Heart left ventricle (tissue), 16 donors: Measurements from ENCODE around the gene YIF1A. TPM values are rescaled to one million over a fixed set of nuclear protein-coding genes. Genes with fewer than 3 reads are reported as not detected.
A peak's percentile ranks its signal among the peaks of the same experiment; 100 is the strongest.

Source experiments
- ATAC-seq, 4 donors: fragments of 200-7000 bp; cut with Tn5 transposase; one replicate each; pipeline ENCODE4 v1.9.1; 2020 to 2022; ENCODE audit warnings: moderate library complexity in 4 of 4, mild to moderate bottlenecking in 3 of 4, moderate number of reproducible peaks in 1 of 4
- DNase-seq, 5 donors: peaks; one replicate each; pipeline ENCODE4 v3.0.0-alpha.2; 2020
- H3K27ac ChIP-seq, 12 donors: fragments of 200-600 bp; sonication (generic) in 4 of 12; one replicate each; pipeline versions ENCODE4 v1.5.0 to v1.8.0; 2016 to 2022; ENCODE audit warnings: mild to moderate bottlenecking in 2 of 12
- H3K27me3 ChIP-seq, 9 donors: fragments of 200-600 bp; sonication (generic) in 2 of 9; one replicate each; pipeline versions ENCODE4 v1.5.1 to v1.8.0; 2016 to 2022; ENCODE audit warnings: mild to moderate bottlenecking in 3 of 9
- H3K36me3 ChIP-seq, 9 donors: fragments of 200-600 bp; sonication (generic) in 2 of 9; one replicate each; pipeline versions ENCODE4 v1.5.0 to v1.8.0; 2018 to 2022; ENCODE audit warnings: mild to moderate bottlenecking in 2 of 9
- H3K4me1 ChIP-seq, 12 donors: fragments of 200-600 bp; sonication (generic) in 4 of 12; one replicate each; pipeline versions ENCODE4 v1.5.0 to v1.8.0; 2016 to 2022; ENCODE audit warnings: mild to moderate bottlenecking in 3 of 12
- H3K4me3 ChIP-seq, 12 donors: fragments of 200-600 bp; sonication (generic) in 4 of 12; one replicate each; pipeline versions ENCODE4 v1.5.0 to v1.8.0; 2017 to 2022; ENCODE audit warnings: mild to moderate bottlenecking in 9 of 12, moderate library complexity in 4 of 12
- H3K9me3 ChIP-seq, 12 donors: fragments of 200-600 bp; sonication (generic) in 4 of 12; one replicate each; pipeline versions ENCODE4 v1.5.0 to v1.8.0; 2016 to 2022; ENCODE audit warnings: mild to moderate bottlenecking in 1 of 12
- CTCF ChIP-seq, 12 donors: fragments of 200-600 bp; sonication (generic) in 4 of 12; IDR thresholded peaks; one replicate each; pipeline versions ENCODE4 v1.5.0 to v1.8.0; 2018 to 2022; ENCODE audit warnings: antibody characterized with exemption in 12 of 12, mild to moderate bottlenecking in 5 of 12
- POLR2A ChIP-seq, 2 donors: fragments of 450-650 bp; IDR thresholded peaks; one replicate each; pipeline ENCODE4 v1.6.1; 2017; ENCODE audit warnings: antibody characterized with exemption in 2 of 2, mild to moderate bottlenecking in 2 of 2, moderate library complexity in 2 of 2
- WGBS, 4 donors: extraction: QIAGEN DNeasy Blood & Tissue Kit in 2 of 4; methylation state at CpG; one replicate each; pipeline versions ENCODE4 v1.1.5 to v1.1.7; 2013 to 2018; 5-methylcytosine and 5-hydroxymethylcytosine counted together
- intact Hi-C, 10 donors: fragments of 100-400 bp; cut with DNase I; formaldehyde crosslinking; loops; one replicate each; pipeline versions ENCODE4 v1.11.1 to v1.14.2; 2022
- polyA plus RNA-seq, 2 donors: library from polyadenylated mRNA; stranded (reverse); fragments of 200-250 nt; gene quantifications; one replicate each; pipeline ENCODE4 v1.2.3, GENCODE V29; 2013
- total RNA-seq, 9 donors: library from RNA; depleted of rRNA in 2 of 9; stranded (reverse); fragments of >200 nt in 2 of 9; fragmentation: NEBNext Ultra II Directional in 3 of 9; extraction: Animal tissue kit (Norgen Biotek cat#: 25700) in 3 of 9; gene quantifications; one replicate each; pipeline versions ENCODE4 v1.1.0 to v1.2.4, GENCODE V29; 2016 to 2023
- donor health status: ischemic (EF 13 %, LVEDD 7.1; RV severe dilation, severe dysfunction).
- donor health status: healthy with polysubstance abuse.
- donor health status: DM: no; HTN: yes; CAD: no.
- donor health status: DM: no; HTN: no; CAD: no.
- donor health status: ischemic (EF 25% LVEDD 6.9; RV normal size, moderate dysfunction).
- donor health status: ischemic (EF 25% LVEDD 5.7; RV mildly dilated, moderate dysfunction).
- donor health status: healthy.
- donor health status: DM: yes; HTN: yes; CAD: no.
- donor health status: ischemic (EF 35%, LVEDD 5.7; RV mildly dilated, moderate dysfunction).
- donor health status: nonischemic (EF 11% LVEDD 7.7; RV severe dilation, severe dysfunction).
- donor health status: DM: yes; HTN: yes; CAD: no.
- donor health status: PGD.
- donor health status: ischemic (EF 29% LVEDD 5.4; RV normal size, mild dysfunction).
- donor health status: nonischemic (EF 23%, LVEDD 6.1; RV moderate dilation, normal function).

Gene YIF1A
- total and polyA plus RNA-seq, 11 donors, result 41.6 to 136 (median 65.3) TPM

DNA sequence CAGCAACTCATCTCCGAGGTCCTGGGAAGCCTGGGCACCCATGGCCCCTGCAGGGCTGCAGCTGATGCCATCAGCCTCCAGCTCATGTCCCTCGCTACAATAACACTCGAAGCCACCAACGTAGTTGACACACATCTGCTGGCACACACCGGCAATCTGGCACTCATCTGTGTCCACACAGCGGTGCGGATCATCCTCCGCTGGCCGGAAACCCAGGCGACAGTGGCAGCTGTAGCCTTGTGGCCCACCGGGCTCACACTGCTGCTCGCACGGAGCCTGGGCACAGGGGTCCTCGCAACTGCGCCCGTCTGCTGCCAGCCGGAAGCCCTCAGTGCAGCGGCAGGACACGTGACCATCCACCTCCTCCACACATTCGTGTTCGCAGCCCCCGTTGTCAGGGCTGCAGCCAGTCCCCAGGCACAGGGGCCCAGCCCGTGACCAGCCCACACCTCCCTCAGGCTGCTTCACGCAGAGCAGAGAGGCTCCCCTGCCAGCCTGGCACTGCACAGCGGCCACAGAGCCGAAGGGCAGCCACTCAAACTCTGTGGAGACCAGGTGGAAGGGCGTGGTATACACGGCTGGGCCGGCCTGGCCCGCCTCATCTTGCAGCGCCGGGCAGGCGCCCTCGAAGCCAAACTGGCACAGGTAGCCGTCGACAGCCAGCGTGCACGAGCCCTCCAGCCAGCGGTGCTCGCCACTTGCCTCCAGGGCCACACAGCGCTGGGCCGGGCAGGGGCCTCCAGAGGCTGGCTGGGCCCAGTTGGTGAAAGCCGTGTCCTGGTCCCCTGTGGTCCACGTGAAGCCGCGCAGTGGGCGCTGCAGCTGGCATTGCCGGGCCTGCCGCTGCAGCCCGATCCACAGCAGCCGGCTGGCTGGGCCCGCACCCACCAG, 27.2 kb upstream of the YIF1A start:
- ATAC-seq, result no peak
- peak overlapping the region; percentile 39 to 66 (median 62) for H3K4me3 ChIP-seq
- no peak for TF ChIP-seq POLR2A (IDR thresholded peaks at IDR 0.05)
- TF ChIP-seq CTCF (IDR thresholded peaks at IDR 0.05), result no peak
- WGBS, 4 donors, result 63 to 71% (median 68%) methylated on average over 19 to 52 of the region's 52 CpGs
- peaks cover 0 to 57% (median 32%) of the 10 kb centered on the region in 12 donors for H3K4me1 ChIP-seq
- no peaks in the 10 kb centered on the region for H3K27me3 ChIP-seq
- intact Hi-C loops, result no loop called here
- no peaks in the 10 kb centered on the region for H3K9me3 ChIP-seq
- peak in 1 of 5 donors; percentile 59 for DNase-seq
- H3K27ac ChIP-seq, result peak overlapping the region; percentile 51 to 94 (median 84)
- no peaks in the 10 kb centered on the region for H3K36me3 ChIP-seq

DNA sequence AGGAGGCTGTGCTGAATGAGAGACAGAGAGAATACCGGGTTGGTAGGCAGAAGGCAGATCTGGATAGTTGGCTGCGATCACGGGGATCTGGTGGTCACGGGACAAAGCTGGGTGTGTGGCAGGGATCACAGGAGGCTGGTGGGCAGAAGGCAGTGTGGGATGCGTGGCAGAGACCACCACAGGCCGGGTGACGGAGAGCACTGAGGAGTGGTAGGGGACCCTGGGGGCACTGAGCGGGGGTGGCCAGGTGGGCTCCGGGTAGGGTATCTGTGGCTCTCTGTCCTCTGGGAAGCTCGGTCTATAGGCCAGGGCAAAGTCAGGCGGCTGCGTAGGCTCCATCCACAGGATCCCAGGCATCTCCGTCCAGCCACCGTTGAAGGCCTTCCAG, 26.5 kb upstream of the YIF1A start:
- intact Hi-C loops, result no loop called here
- Histone ChIP-seq H3K27ac (peak overlapping the region in 9 of 12 donors; percentile 5 to 94 (median 84)), H3K9me3 (no peaks in the 10 kb centered on the region), H3K36me3 (no peaks in the 10 kb centered on the region), H3K4me1 (peaks cover 0 to 57% (median 32%) of the 10 kb centered on the region in 12 donors), H3K4me3 (peak overlapping the region in 11 of 12 donors; percentile 42 to 66 (median 62)), H3K27me3 (no peaks in the 10 kb centered on the region)
- 77 to 84% (median 81%) methylated on average over 14 of the region's 14 CpGs for WGBS, 4 donors
- ATAC-seq (no peak), DNase-seq (peak in 1 of 5 donors; percentile 49)
- TF ChIP-seq POLR2A (IDR thresholded peaks at IDR 0.05), result no peak
- TF ChIP-seq CTCF (IDR thresholded peaks at IDR 0.05), result no peak

GRCh38 chr11:66314561-66315497, 25.9 kb upstream of the YIF1A start:
- H3K27ac ChIP-seq, result peak overlapping the region in 10 of 12 donors; percentile 72 to 94 (median 90)
- H3K36me3 ChIP-seq, result no peaks in the 10 kb centered on the region
- H3K4me1 ChIP-seq, result peaks cover 0 to 57% (median 32%) of the 10 kb centered on the region in 12 donors
- no peaks in the 10 kb centered on the region for H3K27me3 ChIP-seq
- TF ChIP-seq CTCF (IDR thresholded peaks at IDR 0.05), result no peak
- no peak for TF ChIP-seq POLR2A (IDR thresholded peaks at IDR 0.05)
- no peaks in the 10 kb centered on the region for H3K9me3 ChIP-seq
- 77 to 87% (median 82%) methylated on average over 7 to 17 of the region's 17 CpGs for WGBS, 4 donors
- no peak for ATAC-seq
- H3K4me3 ChIP-seq, result peak overlapping the region in 11 of 12 donors; percentile 21 to 66 (median 62)
- intact Hi-C loops, result loop anchor here in 8 of 10 donors (5.0 kb wide), 3 partner anchors 32 to 362 kb away; partner anchors contain the start of genes B4GAT1 (in 3 of the 8), BRMS1 (in 3 of the 8) and RBM4B (in 1 of the 8)
- peak in 1 of 5 donors; percentile 57 for DNase-seq
